HT1080 (cell line): ENCODE measurements around the gene ATP6V1E1. TPM values are rescaled to one million over a fixed set of nuclear protein-coding genes. Genes with fewer than 3 reads are reported as not detected.
A peak's percentile ranks its signal among the peaks of the same experiment; 100 is the strongest.

Source experiments
- DNase-seq: peaks from one replicate; pipeline ENCODE4 v3.0.0-alpha.2; 2015; ENCODE audit warnings: low read depth
- total RNA-seq: library from RNA; depleted of rRNA; stranded (reverse); fragments of >200 nt; shearing (Covaris generic); gene quantifications from 2 replicates; pipeline ENCODE4 v1.2.3, GENCODE V29; 2014

ATP6V1E1 gene
- total RNA-seq, 1 experiment from 2014 or later, result 142 TPM

GRCh38 chr22:17634696-17635095 is 6.1 kb upstream of the ATP6V1E1 start:
- no peak for DNase-seq

GRCh38 chr22:17633998-17634323 is 5.4 kb upstream of the ATP6V1E1 start:
- no peak for DNase-seq

GRCh38 chr22:17633217-17633997 is 4.9 kb upstream of the ATP6V1E1 start:
- peak; percentile 77 for DNase-seq

- DNase-seq, result no peak
Observed at GRCh38 chr22:17631076-17631565, 2.6 kb upstream of the ATP6V1E1 start.

- DNase-seq, result no peak
Observed at GRCh38 chr22:17629641-17630040, 1.1 kb upstream of the ATP6V1E1 start.

GRCh38 chr22:17629173-17629489 is 582 bp upstream of the ATP6V1E1 start:
- no peak for DNase-seq

- no peak for DNase-seq
Observed at GRCh38 chr22:17627961-17628405, 566 bp downstream of the ATP6V1E1 start.

GRCh38 chr22:17613280-17613679 is 15.3 kb downstream of the ATP6V1E1 start:
- DNase-seq, result no peak

- no peak for DNase-seq
Observed at GRCh38 chr22:17612057-17612456, 16.5 kb downstream of the ATP6V1E1 start.

GRCh38 chr22:17607891-17608521 is 20.5 kb downstream of the ATP6V1E1 start:
- no peak for DNase-seq

- DNase-seq, result no peak
Observed at GRCh38 chr22:17606496-17606895, 22.1 kb downstream of the ATP6V1E1 start.

- no peak for DNase-seq
Observed at GRCh38 chr22:17603668-17604067, 24.9 kb downstream of the ATP6V1E1 start.

- DNase-seq, result no peak
Observed at GRCh38 chr22:17601031-17601430, 27.5 kb downstream of the ATP6V1E1 start.

GRCh38 chr22:17598318-17598717 is 30.2 kb downstream of the ATP6V1E1 start:
- no peak for DNase-seq

- DNase-seq, result no peak
Observed at GRCh38 chr22:17597217-17597616, 31.3 kb downstream of the ATP6V1E1 start.

- DNase-seq, result no peak
Observed at GRCh38 chr22:17596226-17596625, 32.3 kb downstream of the ATP6V1E1 start.

- no peak for DNase-seq
Observed at GRCh38 chr22:17592201-17592600, 36.3 kb downstream of the ATP6V1E1 start.

- no peak for DNase-seq
Observed at GRCh38 chr22:17590586-17590985, 38.0 kb downstream of the ATP6V1E1 start.

GRCh38 chr22:17589810-17590375 is 38.7 kb downstream of the ATP6V1E1 start:
- DNase-seq, result no peak

GRCh38 chr22:17588606-17589005 is 39.9 kb downstream of the ATP6V1E1 start:
- no peak for DNase-seq

- no peak for DNase-seq
Observed at GRCh38 chr22:17587629-17588028, 40.9 kb downstream of the ATP6V1E1 start.

- DNase-seq, result no peak
Observed at GRCh38 chr22:17586831-17587440, 41.6 kb downstream of the ATP6V1E1 start.
